ENCODE results near the gene GRN. TPM values are rescaled to one million over a fixed set of nuclear protein-coding genes. Genes with fewer than 3 reads are reported as not detected.

GRN gene
- total and polyA plus RNA-seq, 2 of the 8 experiments (the other 6 are each of a cell fraction or from before 2014, with no cell fraction given), result 108 to 387 TPM

DNA sequence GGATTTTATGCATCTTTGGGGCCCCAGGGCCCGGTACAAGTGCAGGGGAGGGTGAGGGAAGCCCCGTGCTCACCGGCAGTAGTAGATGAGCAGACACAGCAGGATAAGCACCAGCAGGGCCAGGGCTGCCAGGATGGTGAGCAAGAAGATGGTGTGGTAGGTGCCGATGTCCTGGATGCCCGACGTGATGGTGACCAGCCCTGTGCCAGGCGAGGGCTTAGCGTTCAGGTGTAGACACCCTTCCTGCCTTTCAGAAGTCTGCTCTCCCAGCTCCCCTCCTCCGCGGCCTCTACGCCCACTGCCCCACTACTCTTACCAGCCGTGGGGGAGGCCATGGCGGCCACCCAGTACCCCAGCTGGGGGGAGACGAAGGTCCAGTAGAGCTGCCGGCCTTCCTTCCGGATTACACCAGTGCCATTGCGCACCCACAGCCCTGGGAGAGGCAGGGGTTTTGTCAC lies 10.6 kb downstream of the GRN start:
- Histone ChIP-seq H3K4me2 (ENCODE audit: insufficient read depth in 1 of 2, low read depth in 2 of 2, low read length in 2 of 2) (no peak overlapping the region; a peak in 1 of 4 replicates), H2BK5ac (ENCODE audit: low read depth, low read length) (no peak overlapping the region), H3K56ac (replicated peaks; ENCODE audit: insufficient read length, low read depth, low read length) (no peak overlapping the region), H3K18ac (ENCODE audit: extremely low read depth, low read length) (no peak overlapping the region), H2BK120ac (replicated peaks; ENCODE audit: low read depth, low read length) (no peak overlapping the region), H3K14ac (ENCODE audit: insufficient read length) (no peak overlapping the region), H3K4me1 (replicated peaks in 1 of 4; ENCODE audit: control insufficient read depth in 3 of 4, insufficient read depth in 4 of 4, low read length in 3 of 4) (peaks cover 0 to 16% (median 5%) of the 10 kb centered on the region in 4 experiments; a peak in 5 of 7 replicates), H3K23me2 (ENCODE audit: low read depth, low read length) (peaks cover 8% of the 10 kb centered on the region; the same call in 1 of the 2 replicates), H2BK20ac (ENCODE audit: low read length) (no peak overlapping the region), H3K23ac (ENCODE audit: insufficient read length) (no peak overlapping the region), H3K9ac (replicated peaks in 1 of 4; ENCODE audit: extremely low read depth in 1 of 4, low read depth in 3 of 4, low read length in 3 of 4) (no peak overlapping the region), H4K91ac (replicated peaks; ENCODE audit: insufficient read length, low read length) (no peak overlapping the region), H2BK15ac (ENCODE audit: low read length) (peak overlapping the region; percentile 61; the same call in 1 of the 2 replicates), H4K8ac (ENCODE audit: extremely low read depth, insufficient read depth, low read length) (peak overlapping the region; percentile 84; the same call in 1 of the 2 replicates), H3K27me3 (replicated peaks in 1 of 4; ENCODE audit: control insufficient read depth in 3 of 4, extremely low read depth in 1 of 4, insufficient read depth in 3 of 4, low read length in 3 of 4) (no peaks in the 10 kb centered on the region; a peak in 2 of 7 replicates), H2AFZ (ENCODE audit: low read length) (no peak overlapping the region), H3K9me3 (ENCODE audit: insufficient read depth in 2 of 2, low read depth in 1 of 2, low read length in 1 of 2) (no peaks in the 10 kb centered on the region), H2BK12ac (ENCODE audit: low read depth, low read length) (no peak overlapping the region), H3K4ac (replicated peaks; ENCODE audit: insufficient read length, low read depth, low read length) (peak overlapping the region; percentile 93), H3K79me2 (ENCODE audit: control insufficient read depth in 1 of 2, insufficient read depth in 2 of 2, low read length in 2 of 2) (peaks cover 0 to 7% of the 10 kb centered on the region in 2 experiments; a peak in 1 of 4 replicates), H3K79me1 (ENCODE audit: low read depth, low read length) (peaks cover 5% of the 10 kb centered on the region), H3K27ac (ENCODE audit: low read depth, low read length) (no peak overlapping the region), H3K4me3 (ENCODE audit: extremely low read depth in 1 of 4, insufficient read depth in 2 of 4, low read depth in 3 of 4, low read length in 4 of 4) (no peak overlapping the region), H3K36me3 (ENCODE audit: control insufficient read depth in 2 of 4, insufficient read depth in 4 of 4, low read length in 3 of 4) (peaks cover 2 to 6% (median 3%) of the 10 kb centered on the region in 4 experiments; a peak in 4 of 8 replicates), H4K20me1 (replicated peaks in 1 of 2; ENCODE audit: control insufficient read depth in 1 of 2, insufficient read depth in 2 of 2, low read length in 2 of 2) (peaks cover 4 to 28% of the 10 kb centered on the region in 2 experiments), H4K5ac (ENCODE audit: insufficient read length, low read depth, low read length) (no peak overlapping the region), H2AK5ac (ENCODE audit: low read depth, low read length) (no peak overlapping the region)
- FAIRE-seq, result no peak
- ChIA-PET POLR2A (ENCODE audit: partially characterized antibody) (interaction anchor here (1.0 to 1.8 kb wide), 5 partner anchors 10 to 163 kb away, joined by 3 to 10 read pairs (median 4); partner anchors contain the start of gene GRN), CTCF (ENCODE audit: partially characterized antibody) (interaction anchor here (1.2 to 10.1 kb wide), 11 partner anchors 7 to 187 kb away, joined by 3 to 177 read pairs (median 10); partner anchors contain the start of genes ASB16, FAM171A2 and GRN)
- no peak for DNase-seq (ENCODE audit: low read depth in 1 of 2, low spot score in 2 of 2)
- 87% methylated on average over 11 of the region's 17 CpGs; no CpG with 5 or more reads in 1 of the 2 experiments for WGBS, 2 experiments (ENCODE audit: extremely low coverage in 1 of 2, insufficient coverage in 1 of 2, insufficient read length in 1 of 2, insufficient replicate concordance in 2 of 2, low coverage in 1 of 2, low lambda C conversion rate in 2 of 2, missing lambda C conversion rate in 1 of 2)
- TF ChIP-seq KDM4A (IDR thresholded peaks at IDR 0.05; ENCODE audit: low read depth, low read length, severe bottlenecking), result no peak
- TF ChIP-seq EP300 (IDR thresholded peaks at IDR 0.05; ENCODE audit: borderline replicate concordance in 1 of 2, low read depth in 2 of 2, low read length in 2 of 2), result no peak
- no peak for TF ChIP-seq TCF12 (IDR thresholded peaks at IDR 0.05; ENCODE audit: low read depth, low read length)
- TF ChIP-seq GABPA (IDR thresholded peaks at IDR 0.05; ENCODE audit: borderline replicate concordance, insufficient read depth, low read length), result no peak
- TF ChIP-seq NANOG (IDR thresholded peaks at IDR 0.05; ENCODE audit: insufficient read depth, low read depth, low read length, poor library complexity, severe bottlenecking), result no peak
- TF ChIP-seq EGR1 (IDR thresholded peaks at IDR 0.05; ENCODE audit: borderline replicate concordance, low read depth, low read length), result no peak
- TF ChIP-seq SAP30 (IDR thresholded peaks at IDR 0.05; ENCODE audit: insufficient read depth, insufficient replicate concordance, low read length), result no peak
- no peak for TF ChIP-seq RFX5 (IDR thresholded peaks at IDR 0.05; ENCODE audit: borderline replicate concordance, low read depth, low read length)
- no peak for TF ChIP-seq SP2 (IDR thresholded peaks at IDR 0.05; ENCODE audit: low read length)
- no peak for TF ChIP-seq ASH2L (IDR thresholded peaks at IDR 0.05; ENCODE audit: low read length)
- TF ChIP-seq KDM1A (IDR thresholded peaks at IDR 0.05; ENCODE audit: borderline replicate concordance, low read length), result no peak
